GM21786 (cell line): ENCODE results near the gene CREB3L2.
"Not testable (repeated sequence)": the region's sequence is repeated elsewhere in the genome, so short reads cannot be mapped to it uniquely, and the experiment has no call there.

Experiments used
- ATAC-seq: cut with Tn5 transposase; IDR thresholded peaks from one replicate; pipeline ENCODE4 v1.9.1; 2021; ENCODE audit not compliant: unreplicated experiment

CREB3L2 gene

GRCh38 chr7:137989094-137989493, 12.8 kb downstream of the CREB3L2 start:
- no peak for ATAC-seq

GRCh38 chr7:137987968-137988367, 13.9 kb downstream of the CREB3L2 start:
- ATAC-seq: peak; percentile 53

GRCh38 chr7:137987563-137987962, 14.3 kb downstream of the CREB3L2 start:
- ATAC-seq: no peak

GRCh38 chr7:137987018-137987349, 14.9 kb downstream of the CREB3L2 start:
- no peak for ATAC-seq

GRCh38 chr7:137986252-137987017, 15.5 kb downstream of the CREB3L2 start:
- no peak for ATAC-seq

GRCh38 chr7:137985897-137986251, 16.0 kb downstream of the CREB3L2 start:
- peak; percentile 47 for ATAC-seq

GRCh38 chr7:137985253-137985896, 16.5 kb downstream of the CREB3L2 start:
- ATAC-seq: peak; percentile 47

GRCh38 chr7:137984181-137985041, 17.5 kb downstream of the CREB3L2 start:
- no peak for ATAC-seq

GRCh38 chr7:137983323-137984008, 18.4 kb downstream of the CREB3L2 start:
- no peak for ATAC-seq

GRCh38 chr7:137982394-137982793, 19.5 kb downstream of the CREB3L2 start:
- not testable (repeated sequence) for ATAC-seq

- peak; percentile 58 for ATAC-seq
Measured at GRCh38 chr7:137981668-137982067, 20.2 kb downstream of the CREB3L2 start.

- ATAC-seq: no peak
Measured at GRCh38 chr7:137981175-137981574, 20.7 kb downstream of the CREB3L2 start.

- peak; percentile 22 for ATAC-seq
Measured at GRCh38 chr7:137980308-137980707, 21.6 kb downstream of the CREB3L2 start.

GRCh38 chr7:137978464-137979237, 23.2 kb downstream of the CREB3L2 start:
- no peak for ATAC-seq

- ATAC-seq: no peak
Measured at GRCh38 chr7:137977173-137977572, 24.7 kb downstream of the CREB3L2 start.

- no peak for ATAC-seq
Measured at GRCh38 chr7:137976696-137977095, 25.2 kb downstream of the CREB3L2 start.

GRCh38 chr7:137976232-137976631, 25.7 kb downstream of the CREB3L2 start:
- no peak for ATAC-seq

- no peak for ATAC-seq
Measured at GRCh38 chr7:137975768-137976167, 26.1 kb downstream of the CREB3L2 start.

GRCh38 chr7:137975221-137975620, 26.7 kb downstream of the CREB3L2 start:
- ATAC-seq: peak; percentile 81

GRCh38 chr7:137974766-137975165, 27.1 kb downstream of the CREB3L2 start:
- ATAC-seq: no peak
